HL-60/S4 treated with retinoic acid at 250 ng/mL for 4 days and 3 days (cell line): ENCODE measurements around the gene GRWD1.

Experiments used
- in situ Hi-C: fragments of 300-500 bp; cut with MboI; formaldehyde crosslinking; loops from 2 replicates; pipeline ENCODE4 v1.7.0; 2022; ENCODE audit warnings: low sequenced_read_pairs

GRWD1 gene

DNA sequence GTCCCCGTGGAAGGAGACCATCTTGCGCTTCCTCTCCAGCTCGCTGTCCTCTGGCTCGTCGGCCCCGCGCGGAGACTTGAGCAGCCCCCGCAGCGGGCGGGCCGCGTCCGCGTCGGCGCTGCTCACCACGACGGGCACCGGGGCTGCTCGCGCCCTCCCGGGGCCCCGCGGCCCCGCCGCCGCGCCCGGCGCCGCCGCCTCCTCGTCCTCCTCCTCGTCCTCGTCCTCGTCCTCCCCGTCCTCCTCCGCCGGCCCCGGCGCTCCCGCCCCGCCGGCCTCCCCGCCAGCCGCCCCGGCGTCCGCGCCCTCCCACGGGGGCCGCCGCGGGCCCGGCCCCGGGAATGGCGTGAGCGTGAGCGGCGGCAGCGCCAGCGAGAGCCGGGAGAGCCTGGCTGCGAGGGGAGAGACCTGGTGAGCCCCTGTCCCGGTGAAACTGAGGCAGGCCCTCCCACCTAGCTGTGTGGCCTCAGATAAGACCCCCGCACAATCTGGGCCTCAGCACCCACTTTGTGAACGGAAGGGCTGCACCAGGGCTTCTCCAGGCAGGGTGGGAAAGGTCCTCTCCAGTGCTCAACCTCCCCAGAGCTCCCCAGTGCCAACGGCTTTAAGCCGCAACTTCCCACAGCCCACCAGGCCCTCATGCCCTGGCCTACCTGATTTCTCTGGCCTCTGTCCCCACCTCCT, 48.1 kb downstream of the GRWD1 start:
- in situ Hi-C loops: no loop called here

DNA sequence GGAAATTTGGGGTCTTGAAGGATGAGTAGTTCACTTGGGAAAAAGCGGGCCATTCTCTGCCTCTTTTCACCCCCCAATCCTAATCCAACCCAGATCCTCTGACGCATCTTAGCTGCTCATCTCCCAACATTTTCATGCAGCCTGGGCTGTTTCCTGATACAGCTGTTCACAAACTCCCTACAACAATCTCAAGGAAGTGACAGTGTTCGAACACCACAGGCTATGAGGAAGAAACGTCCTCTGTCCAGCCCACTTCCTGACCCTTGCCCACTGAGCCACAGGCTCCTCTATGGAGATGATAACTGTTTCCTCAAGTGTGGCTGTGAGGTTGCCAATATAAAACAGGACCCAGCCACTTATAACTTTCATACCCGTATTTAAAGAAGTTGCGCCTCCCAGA, 49.6 kb downstream of the GRWD1 start:
- in situ Hi-C loops: no loop called here

DNA sequence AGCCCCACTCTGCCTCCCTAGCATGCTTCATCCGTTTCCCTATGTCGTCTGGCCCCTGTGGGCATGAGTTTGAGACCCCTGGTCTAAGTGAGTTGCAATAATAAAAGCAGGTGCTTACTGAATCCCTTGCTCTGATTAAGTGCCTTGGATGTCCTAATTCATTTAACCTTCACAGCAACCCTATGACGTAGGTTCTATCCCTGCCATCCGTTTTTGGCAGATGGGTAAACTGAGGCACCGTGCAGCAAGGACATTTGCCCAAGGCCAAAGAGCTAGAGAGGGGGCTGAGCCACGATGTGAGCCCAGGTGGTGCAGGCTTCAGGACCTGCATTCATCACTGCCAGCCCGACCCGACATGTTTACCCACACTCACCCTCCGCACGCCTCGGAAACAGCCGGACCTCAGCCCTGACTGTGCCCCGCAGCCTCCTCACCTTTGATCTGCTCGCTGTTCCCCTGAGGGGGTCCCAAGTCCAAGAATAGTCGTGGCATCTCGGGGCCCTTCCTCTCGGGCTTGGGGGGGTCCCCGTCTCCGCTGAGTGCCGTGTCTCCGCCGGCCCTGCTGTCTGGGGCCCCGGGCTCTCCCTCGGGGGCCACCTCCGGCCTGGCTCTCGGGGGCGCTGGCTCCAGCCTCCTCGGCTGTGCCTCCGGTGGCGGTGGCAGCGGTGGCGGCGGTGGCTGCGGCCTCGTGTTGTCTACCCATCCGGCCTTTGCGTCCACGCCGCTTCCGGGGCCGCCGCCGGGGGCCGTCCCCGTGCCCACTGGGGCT, 51.4 kb downstream of the GRWD1 start:
- in situ Hi-C loops: no loop called here

DNA sequence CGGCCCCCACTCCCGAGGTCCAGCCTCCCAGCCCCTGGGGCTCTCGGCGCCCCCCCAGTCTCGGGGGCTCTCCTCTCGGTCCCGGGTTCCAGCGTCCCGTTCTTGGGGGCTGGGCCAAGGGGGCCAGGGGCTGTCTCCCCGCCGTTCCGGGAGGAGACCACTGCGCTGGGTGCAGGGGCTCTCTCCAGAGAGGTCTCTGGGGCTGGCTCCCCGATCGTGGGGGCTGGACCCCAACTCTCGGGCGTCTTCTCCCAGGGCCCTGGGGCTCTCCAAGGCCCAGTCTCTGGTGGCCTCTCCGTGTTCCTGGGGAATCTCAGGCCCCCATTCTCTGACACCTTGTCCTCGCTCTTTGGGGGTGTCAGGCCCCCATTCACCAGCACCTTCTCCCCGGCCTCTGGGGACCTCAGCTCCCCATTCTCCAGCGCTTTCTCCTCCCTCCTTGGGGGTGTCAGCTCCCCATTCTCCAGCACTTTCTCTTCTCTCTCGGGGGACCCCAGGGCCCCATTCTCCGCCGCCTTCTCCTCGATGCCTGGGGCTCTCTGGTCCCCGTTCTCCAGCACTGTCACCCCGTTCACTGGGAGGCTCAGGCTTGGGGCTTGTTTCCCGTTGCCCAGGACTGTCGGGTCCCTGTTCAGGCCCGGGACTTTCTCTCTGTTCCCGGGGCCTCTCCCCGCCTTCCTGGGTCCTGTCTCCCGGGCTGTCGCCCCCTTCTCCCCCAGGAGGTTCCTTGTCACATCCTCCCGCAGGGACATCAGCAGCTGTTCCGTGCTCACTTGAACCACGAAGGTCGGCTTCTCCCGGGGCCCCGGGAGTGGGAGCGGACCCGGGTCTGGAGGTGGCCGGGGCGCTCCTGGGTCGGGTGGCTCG, 52.2 kb downstream of the GRWD1 start:
- in situ Hi-C loops: no loop called here

DNA sequence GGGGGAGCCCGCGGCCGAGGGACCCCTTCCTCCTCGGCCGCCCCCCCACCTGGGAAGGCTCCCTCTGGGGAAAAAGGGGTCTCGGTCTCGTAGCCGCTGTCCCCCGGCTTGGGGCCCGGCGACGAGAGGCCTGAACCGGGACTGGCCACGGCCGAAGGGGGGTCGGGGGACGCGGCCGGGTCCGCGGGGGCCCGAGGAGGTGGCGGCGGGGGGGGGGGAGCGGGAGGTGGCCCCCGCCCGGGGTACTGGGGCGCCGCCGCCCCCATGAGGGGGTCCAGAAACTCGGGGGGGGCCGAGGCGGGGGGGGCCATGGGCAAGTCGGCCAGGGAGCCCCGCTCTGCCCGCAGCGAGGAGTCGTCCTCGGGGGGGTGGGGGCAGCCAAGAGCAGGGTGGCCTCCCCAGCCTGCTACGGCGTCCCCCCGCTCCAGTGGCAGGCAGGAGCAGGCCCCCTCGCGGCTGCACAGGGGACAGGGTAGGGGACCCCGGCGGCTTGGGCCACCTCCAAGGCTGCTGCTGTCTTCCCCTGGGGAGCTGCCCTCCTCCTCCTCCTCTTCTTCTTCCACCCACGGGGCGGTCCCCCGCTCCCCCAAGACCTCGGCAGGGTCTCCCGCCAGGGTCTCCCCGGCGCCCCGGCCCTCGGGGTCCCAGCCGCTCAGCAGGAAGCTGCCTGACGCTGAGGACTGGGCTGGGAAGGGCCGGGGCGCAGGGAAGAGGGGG, 53.0 kb downstream of the GRWD1 start:
- in situ Hi-C loops: no loop called here

DNA sequence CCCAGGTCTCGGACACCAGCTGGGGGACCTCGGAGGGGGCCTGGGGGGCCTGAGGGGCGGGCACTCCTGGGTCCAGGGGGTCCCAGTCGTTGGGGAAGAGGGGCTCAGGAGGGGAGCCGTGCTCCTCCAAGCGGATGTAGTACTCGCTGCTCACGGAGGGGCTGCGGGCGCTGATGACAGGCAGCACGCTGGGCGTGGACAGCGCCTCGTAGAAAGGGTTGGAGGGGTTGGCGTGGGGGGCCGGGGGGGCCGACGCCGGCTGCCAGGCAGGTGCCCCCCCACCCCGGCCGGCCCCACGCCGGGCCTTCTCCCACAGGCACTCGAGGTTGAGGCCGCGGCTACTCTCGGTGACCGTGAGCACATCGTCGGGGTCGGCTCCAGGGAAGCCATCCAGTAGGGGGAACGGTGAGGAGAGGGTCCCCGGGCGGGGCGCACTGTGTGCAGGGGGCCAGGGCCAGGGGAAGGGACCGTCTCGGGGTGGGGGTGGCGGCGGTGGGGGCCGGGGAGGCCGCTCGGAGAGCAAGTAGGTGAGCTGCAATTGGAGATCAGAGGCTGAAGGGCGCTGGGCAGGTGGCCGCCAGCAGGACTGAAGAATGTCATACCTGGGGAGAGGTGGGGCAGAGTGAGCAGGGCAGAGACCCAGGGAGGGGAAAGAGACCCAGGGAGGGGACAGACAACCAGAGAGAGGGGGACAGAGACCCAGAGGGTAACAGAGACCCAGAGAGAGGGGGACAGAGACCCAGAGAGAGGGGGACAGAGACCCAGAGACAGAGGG, 53.7 kb downstream of the GRWD1 start:
- in situ Hi-C loops: loop anchor here (10.0 kb wide), 1 partner anchor 85 kb away; no protein-coding TSS in a partner anchor

DNA sequence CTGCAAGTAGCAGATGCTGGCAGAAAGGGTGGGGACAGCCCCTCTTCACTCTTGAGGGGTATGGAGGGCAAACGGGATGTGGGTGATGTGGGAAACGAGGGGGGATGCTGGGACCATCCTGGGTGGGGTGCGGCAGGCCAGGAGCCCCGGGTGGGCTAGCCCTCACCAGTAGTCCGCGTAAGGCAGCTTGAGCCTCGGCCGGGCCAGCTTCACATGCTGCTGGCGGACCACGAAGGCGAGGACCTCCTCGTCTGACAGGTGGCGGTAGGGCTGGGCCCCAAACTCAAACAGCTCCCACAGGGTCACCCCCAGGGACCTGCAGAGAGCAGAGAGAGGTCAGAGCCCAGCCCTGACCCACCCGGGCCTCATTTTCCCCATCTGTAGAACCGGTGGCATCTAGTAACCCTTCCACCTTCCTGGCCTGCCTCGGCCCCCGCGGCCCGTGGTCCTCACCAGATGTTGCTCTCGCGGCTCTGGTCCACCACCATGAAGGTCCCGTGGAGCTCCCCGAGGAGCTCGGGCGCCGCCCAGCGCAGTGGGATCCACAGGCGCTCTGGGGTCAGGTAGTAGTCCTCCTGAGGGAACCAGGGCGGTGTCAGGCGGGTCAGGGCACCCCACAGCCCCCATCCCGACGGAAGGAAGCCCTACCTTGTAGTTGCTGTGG, 55.2 kb downstream of the GRWD1 start:
- in situ Hi-C loops: loop anchor here (10.0 kb wide), 1 partner anchor 84 kb away; no protein-coding TSS in a partner anchor

DNA sequence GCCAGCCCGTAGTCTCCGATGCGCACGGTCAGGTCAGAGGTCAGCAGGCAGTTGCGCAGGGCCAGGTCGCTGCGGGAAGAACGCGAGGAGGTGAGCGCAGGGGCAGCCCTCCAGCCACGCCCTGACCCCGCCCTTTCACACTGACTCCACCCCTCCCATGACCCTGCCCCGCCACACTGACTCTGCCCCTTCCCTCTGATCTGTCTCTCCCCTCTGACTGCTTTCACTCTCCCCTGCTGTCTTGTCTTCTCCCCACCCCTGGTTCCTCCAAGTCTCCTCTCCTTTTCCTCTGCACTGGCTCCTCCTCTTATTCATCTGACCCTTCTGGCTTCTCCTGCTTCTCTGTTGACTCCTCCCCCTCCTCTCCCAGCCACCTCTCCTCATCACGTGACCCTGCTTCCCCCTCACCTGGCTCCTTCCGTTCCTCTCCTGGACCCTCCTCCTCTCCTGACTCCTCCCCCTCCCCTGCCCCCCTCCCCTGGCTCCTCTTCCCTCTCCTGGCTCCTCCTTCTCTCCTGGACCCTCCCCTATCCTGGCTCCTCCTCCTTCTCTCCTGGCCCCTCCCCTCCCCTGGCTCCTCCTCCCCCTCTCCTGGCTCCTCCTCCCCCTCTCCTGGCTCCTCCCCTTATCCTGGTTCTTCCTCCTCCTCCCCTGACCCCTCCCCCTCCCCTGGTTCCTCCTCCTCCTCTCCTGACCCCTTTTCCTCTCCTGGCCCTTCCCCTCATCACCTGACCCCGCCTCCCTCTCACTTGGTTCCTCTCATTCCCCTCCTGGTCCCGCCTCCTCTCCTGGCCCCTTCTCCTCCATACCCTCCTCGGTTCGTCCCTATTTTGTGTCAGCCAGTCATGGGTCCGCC, 55.9 kb downstream of the GRWD1 start:
- in situ Hi-C loops: loop anchor here (10.0 kb wide), 1 partner anchor 83 kb away; no protein-coding TSS in a partner anchor

DNA sequence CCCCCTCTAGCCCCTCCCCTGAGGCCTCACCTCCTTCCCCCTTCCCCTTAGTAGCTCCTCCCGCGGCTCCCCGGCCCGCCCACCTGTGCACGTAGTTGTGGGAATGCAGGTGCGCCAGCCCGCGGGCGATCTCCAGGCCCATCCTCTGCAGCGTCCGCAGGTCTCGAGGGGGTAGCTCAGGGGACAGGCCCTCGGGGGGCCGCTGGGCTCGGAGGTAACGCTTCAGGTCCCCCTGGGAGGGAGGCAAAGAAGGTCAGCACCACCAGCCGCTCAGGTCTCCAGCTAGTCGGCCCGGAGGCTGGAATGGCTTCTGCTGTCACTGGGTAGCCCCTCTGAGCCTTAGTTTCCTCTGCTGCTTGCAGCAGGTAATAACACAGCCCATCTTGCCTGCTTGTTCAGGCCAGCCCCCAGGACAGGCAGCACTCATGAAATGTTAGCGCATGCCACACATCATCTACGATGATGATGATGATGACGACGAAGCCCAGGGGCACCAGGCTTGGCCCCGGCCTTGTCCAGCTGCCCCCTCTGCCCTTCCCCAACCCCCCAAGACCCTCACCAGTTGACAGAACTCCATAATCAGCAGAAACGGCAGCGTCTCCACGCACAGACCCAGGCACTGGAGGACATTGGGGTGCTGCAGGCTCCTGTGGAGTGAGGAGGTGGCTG, 56.7 kb downstream of the GRWD1 start:
- in situ Hi-C loops: loop anchor here (10.0 kb wide), 1 partner anchor 82 kb away; no protein-coding TSS in a partner anchor

DNA sequence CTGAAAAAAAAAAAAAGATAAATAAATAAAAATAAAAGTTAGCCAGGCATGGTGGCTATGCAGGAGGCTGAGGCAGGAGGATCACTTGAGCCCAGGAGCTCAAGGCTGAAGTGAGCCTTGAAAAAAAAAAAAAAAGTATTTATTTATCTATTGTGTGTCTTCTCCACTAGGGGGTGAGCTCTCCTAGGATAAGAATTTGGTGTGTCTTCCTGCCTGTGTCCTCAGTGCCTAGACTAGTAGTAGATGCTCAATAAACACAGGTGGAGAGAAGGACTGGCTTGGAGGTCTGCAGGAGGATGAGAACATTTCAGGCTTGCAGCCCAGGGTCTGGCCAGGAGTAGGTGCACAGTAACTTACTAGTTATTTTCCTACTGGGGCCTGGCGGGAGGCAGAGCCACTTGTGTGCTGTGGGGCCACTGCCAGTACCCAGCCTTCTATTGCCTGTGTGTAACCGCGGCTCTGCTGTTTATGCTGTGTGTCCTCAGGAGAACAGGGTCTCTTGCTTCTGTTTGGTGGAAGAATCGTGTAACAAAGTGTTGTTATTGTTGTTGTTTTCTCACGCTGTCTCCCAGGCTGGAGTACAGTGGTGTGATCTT, 60.5 kb downstream of the GRWD1 start:
- in situ Hi-C loops: loop anchor here (10.0 kb wide), 1 partner anchor 79 kb away; no protein-coding TSS in a partner anchor
